Activated T-helper 2 cell treated with anti-CD3 and anti-CD28 coated beads, Interferon-gamma antibody, Interleukin-2, Interleukin-4, amounts not matched to agents 10 μg/mL and 5 μg/mL and 100 μg/mL, durations not matched to agents 14 hours and 24 hours and 36 hours (primary cell): ENCODE measurements around the gene SASH1. TPM values are rescaled to one million over a fixed set of nuclear protein-coding genes. Genes with fewer than 3 reads are reported as not detected.

Source experiments
- DNase-seq: peaks from one replicate; pipeline ENCODE4 v3.0.0; 2021; ENCODE audit warnings: low spot score
- H3K27ac Mint-ChIP-seq: one replicate; pipeline ENCODE4 v1.8.0; 2021; ENCODE audit warnings: mixed read lengths
- H3K27me3 Mint-ChIP-seq: one replicate; pipeline ENCODE4 v1.8.0; 2021; ENCODE audit warnings: low read depth, mixed read lengths
- H3K36me3 Mint-ChIP-seq: one replicate; pipeline ENCODE4 v1.8.0; 2021; ENCODE audit warnings: low read depth, mixed read lengths
- H3K4me1 Mint-ChIP-seq: one replicate; pipeline ENCODE4 v1.8.0; 2021; ENCODE audit warnings: low read depth, mixed read lengths
- H3K4me3 Mint-ChIP-seq: one replicate; pipeline ENCODE4 v1.8.0; 2021; ENCODE audit warnings: low read depth, mild to moderate bottlenecking, moderate library complexity, mixed read lengths
- H3K9me3 Mint-ChIP-seq: one replicate; pipeline ENCODE4 v1.8.0; 2021; ENCODE audit warnings: mixed read lengths
- intact Hi-C: fragments of 100-400 bp; cut with micrococcal nuclease; formaldehyde crosslinking; loops from one replicate; pipeline ENCODE4 v1.15.1; 2023
- total RNA-seq: library from RNA; stranded (reverse); gene quantifications from 2 replicates; pipeline ENCODE4 v1.2.3, GENCODE V29; 2022

The SASH1 gene
- total RNA-seq, 1 donor from 2014 or later = 0.52 TPM

- Mint-ChIP-seq H3K27me3 (peaks cover 4% of the 10 kb centered on the region), H3K4me1 (no peaks in the 10 kb centered on the region), H3K27ac (no peak overlapping the region), H3K36me3 (no peaks in the 10 kb centered on the region), H3K4me3 (no peak overlapping the region), H3K9me3 (no peaks in the 10 kb centered on the region)
- no peak for DNase-seq
- intact Hi-C loops = no loop called here
Measured at GRCh38 chr6:148313488-148313887, 29.1 kb upstream of the SASH1 start.

GRCh38 chr6:148316308-148316707 is 26.3 kb upstream of the SASH1 start:
- H3K36me3 Mint-ChIP-seq = no peaks in the 10 kb centered on the region
- no peaks in the 10 kb centered on the region for H3K4me1 Mint-ChIP-seq
- peaks cover 4% of the 10 kb centered on the region for H3K27me3 Mint-ChIP-seq
- H3K9me3 Mint-ChIP-seq = no peaks in the 10 kb centered on the region
- no peak overlapping the region for H3K27ac Mint-ChIP-seq
- DNase-seq = no peak
- intact Hi-C loops = no loop called here
- no peak overlapping the region for H3K4me3 Mint-ChIP-seq

GRCh38 chr6:148317051-148317450 is 25.6 kb upstream of the SASH1 start:
- no peak overlapping the region for H3K4me3 Mint-ChIP-seq
- no peak overlapping the region for H3K27ac Mint-ChIP-seq
- H3K36me3 Mint-ChIP-seq = no peaks in the 10 kb centered on the region
- intact Hi-C loops = no loop called here
- DNase-seq = no peak
- H3K4me1 Mint-ChIP-seq = no peaks in the 10 kb centered on the region
- peaks cover 4% of the 10 kb centered on the region for H3K27me3 Mint-ChIP-seq
- H3K9me3 Mint-ChIP-seq = no peaks in the 10 kb centered on the region

GRCh38 chr6:148317739-148318138 is 24.9 kb upstream of the SASH1 start:
- Mint-ChIP-seq H3K27ac (no peak overlapping the region), H3K36me3 (no peaks in the 10 kb centered on the region), H3K9me3 (no peaks in the 10 kb centered on the region), H3K27me3 (peaks cover 1% of the 10 kb centered on the region), H3K4me3 (no peak overlapping the region), H3K4me1 (no peaks in the 10 kb centered on the region)
- intact Hi-C loops = no loop called here
- no peak for DNase-seq

GRCh38 chr6:148322704-148323103 is 19.9 kb upstream of the SASH1 start:
- H3K27ac Mint-ChIP-seq = no peak overlapping the region
- no peak for DNase-seq
- no peaks in the 10 kb centered on the region for H3K4me1 Mint-ChIP-seq
- H3K27me3 Mint-ChIP-seq = no peaks in the 10 kb centered on the region
- intact Hi-C loops = no loop called here
- H3K36me3 Mint-ChIP-seq = no peaks in the 10 kb centered on the region
- no peak overlapping the region for H3K4me3 Mint-ChIP-seq
- H3K9me3 Mint-ChIP-seq = no peaks in the 10 kb centered on the region

- Mint-ChIP-seq H3K36me3 (no peaks in the 10 kb centered on the region), H3K27ac (no peak overlapping the region), H3K4me3 (no peak overlapping the region), H3K27me3 (no peaks in the 10 kb centered on the region), H3K9me3 (no peaks in the 10 kb centered on the region), H3K4me1 (no peaks in the 10 kb centered on the region)
- intact Hi-C loops = no loop called here
- DNase-seq = no peak
Measured at GRCh38 chr6:148323344-148323743, 19.3 kb upstream of the SASH1 start.

- Mint-ChIP-seq H3K27ac (no peak overlapping the region), H3K4me3 (no peak overlapping the region), H3K9me3 (no peaks in the 10 kb centered on the region), H3K36me3 (no peaks in the 10 kb centered on the region), H3K4me1 (no peaks in the 10 kb centered on the region), H3K27me3 (peaks cover 1% of the 10 kb centered on the region)
- intact Hi-C loops = no loop called here
- DNase-seq = no peak
Measured at GRCh38 chr6:148324297-148324985, 18.2 kb upstream of the SASH1 start.

- intact Hi-C loops = no loop called here
- no peak overlapping the region for H3K27ac Mint-ChIP-seq
- no peaks in the 10 kb centered on the region for H3K9me3 Mint-ChIP-seq
- no peak for DNase-seq
- H3K27me3 Mint-ChIP-seq = peaks cover 10% of the 10 kb centered on the region
- H3K4me3 Mint-ChIP-seq = no peak overlapping the region
- no peaks in the 10 kb centered on the region for H3K4me1 Mint-ChIP-seq
- H3K36me3 Mint-ChIP-seq = no peaks in the 10 kb centered on the region
Measured at GRCh38 chr6:148325316-148326068, 17.1 kb upstream of the SASH1 start.

GRCh38 chr6:148328876-148329555 is 13.6 kb upstream of the SASH1 start:
- DNase-seq = no peak
- no peak overlapping the region for H3K4me3 Mint-ChIP-seq
- intact Hi-C loops = no loop called here
- no peaks in the 10 kb centered on the region for H3K36me3 Mint-ChIP-seq
- H3K27ac Mint-ChIP-seq = no peak overlapping the region
- H3K4me1 Mint-ChIP-seq = no peaks in the 10 kb centered on the region
- H3K9me3 Mint-ChIP-seq = no peaks in the 10 kb centered on the region
- H3K27me3 Mint-ChIP-seq = peaks cover 14% of the 10 kb centered on the region

- no peak for DNase-seq
- Mint-ChIP-seq H3K4me3 (no peak overlapping the region), H3K4me1 (no peaks in the 10 kb centered on the region), H3K27me3 (peaks cover 14% of the 10 kb centered on the region), H3K27ac (no peak overlapping the region), H3K36me3 (no peaks in the 10 kb centered on the region), H3K9me3 (no peaks in the 10 kb centered on the region)
- intact Hi-C loops = no loop called here
Measured at GRCh38 chr6:148329596-148330381, 12.8 kb upstream of the SASH1 start.

- Mint-ChIP-seq H3K9me3 (no peaks in the 10 kb centered on the region), H3K27me3 (peaks cover 14% of the 10 kb centered on the region), H3K27ac (no peak overlapping the region), H3K36me3 (no peaks in the 10 kb centered on the region), H3K4me1 (no peaks in the 10 kb centered on the region), H3K4me3 (no peak overlapping the region)
- DNase-seq = no peak
- intact Hi-C loops = no loop called here
Measured at GRCh38 chr6:148332088-148332487, 10.6 kb upstream of the SASH1 start.

GRCh38 chr6:148336901-148337300 is 5.7 kb upstream of the SASH1 start:
- Mint-ChIP-seq H3K9me3 (no peaks in the 10 kb centered on the region), H3K27ac (no peak overlapping the region), H3K36me3 (no peaks in the 10 kb centered on the region), H3K4me1 (peaks cover under 1% of the 10 kb centered on the region), H3K27me3 (peaks cover 3% of the 10 kb centered on the region), H3K4me3 (no peak overlapping the region)
- intact Hi-C loops = no loop called here
- DNase-seq = no peak
